ENCODE results near the gene CCT5. TPM values are rescaled to one million over a fixed set of nuclear protein-coding genes. Genes with fewer than 3 reads are reported as not detected.

The CCT5 gene
- polyA plus RNA-seq, 3 donors: 142 to 236 (median 229) TPM

GRCh38 chr5:10262121-10262774, 12.2 kb downstream of the CCT5 start:
- peaks cover 13% of the 10 kb centered on the region for H3K79me2 ChIP-seq (ENCODE audit: insufficient read depth, low read length)
- 83% methylated on average over 15 of the region's 18 CpGs for WGBS (ENCODE audit: insufficient coverage)
- intact Hi-C loops (cut with micrococcal nuclease): loop anchor here in 1 of 2 donors (10.0 kb wide), 1 partner anchor 373 kb away; no protein-coding TSS in a partner anchor
- no peak overlapping the region for H3K27ac ChIP-seq (ENCODE audit: low read depth in 1 of 2, low read length in 2 of 2)
- DNase-seq: no peak
- H3K9ac ChIP-seq (ENCODE audit: insufficient read depth, low read length, poor library complexity, severe bottlenecking): no peak overlapping the region
- no peak for TF ChIP-seq CTCF (IDR thresholded peaks at IDR 0.05)
- Mint-ChIP-seq H3K4me3 (no peak overlapping the region), H3K9me3 (no peaks in the 10 kb centered on the region), H3K27ac (peak overlapping the region in 5 of 7 donors; percentile 9 to 86 (median 40)), H3K27me3 (ENCODE audit: low read depth in 3 of 3) (peaks cover 0 to 3% (median 0%) of the 10 kb centered on the region in 3 donors), H3K36me3 (peaks cover 83 to 86% of the 10 kb centered on the region in 2 donors), H3K4me1 (peaks cover 30% of the 10 kb centered on the region)
- H3K4me2 ChIP-seq (replicated peaks; ENCODE audit: extremely low read depth, low read length, poor library complexity, severe bottlenecking): no peak overlapping the region
- H3K9me3 ChIP-seq (replicated peaks in 1 of 2; ENCODE audit: control insufficient read depth in 1 of 2, insufficient read depth in 1 of 2, low read length in 2 of 2): no peaks in the 10 kb centered on the region
- H3K4me1 ChIP-seq (ENCODE audit: control insufficient read depth in 1 of 2, insufficient read depth in 2 of 2, low read length in 2 of 2): peaks cover 23 to 32% of the 10 kb centered on the region in 2 donors
- H3K4me3 ChIP-seq (replicated peaks in 1 of 3; ENCODE audit: low read depth in 2 of 3, low read length in 3 of 3): no peak overlapping the region
- H2AFZ ChIP-seq (ENCODE audit: insufficient read depth, low read depth, low read length, poor library complexity, severe bottlenecking): no peak overlapping the region
- peaks cover 80 to 86% of the 10 kb centered on the region in 2 donors for H3K36me3 ChIP-seq (replicated peaks in 1 of 2; ENCODE audit: control insufficient read depth in 1 of 2, insufficient read depth in 2 of 2, low read length in 2 of 2)
- no peaks in the 10 kb centered on the region for H3K27me3 ChIP-seq (ENCODE audit: control insufficient read depth in 2 of 2, insufficient read depth in 2 of 2, low read length in 2 of 2)
- peaks cover 50% of the 10 kb centered on the region for H4K20me1 ChIP-seq (ENCODE audit: insufficient read depth, low read length)

- H3K4me3 ChIP-seq (replicated peaks in 1 of 3; ENCODE audit: low read depth in 2 of 3, low read length in 3 of 3): no peak overlapping the region
- peaks cover 38% of the 10 kb centered on the region for H3K4me1 Mint-ChIP-seq
- intact Hi-C loops (cut with micrococcal nuclease): loop anchor here in 1 of 2 donors (10.0 kb wide), 1 partner anchor 372 kb away; no protein-coding TSS in a partner anchor
- no peaks in the 10 kb centered on the region for H3K9me3 ChIP-seq (replicated peaks in 1 of 2; ENCODE audit: control insufficient read depth in 1 of 2, insufficient read depth in 1 of 2, low read length in 2 of 2)
- H3K4me1 ChIP-seq (ENCODE audit: control insufficient read depth in 1 of 2, insufficient read depth in 2 of 2, low read length in 2 of 2): peaks cover 30 to 39% of the 10 kb centered on the region in 2 donors
- H3K27ac ChIP-seq (ENCODE audit: low read depth in 1 of 2, low read length in 2 of 2): peak overlapping the region in 1 of 2 donors; percentile 6
- TF ChIP-seq CTCF (IDR thresholded peaks at IDR 0.05): no peak
- H3K36me3 ChIP-seq (replicated peaks in 1 of 2; ENCODE audit: control insufficient read depth in 1 of 2, insufficient read depth in 2 of 2, low read length in 2 of 2): peaks cover 72 to 78% of the 10 kb centered on the region in 2 donors
- H3K4me3 Mint-ChIP-seq: no peak overlapping the region
- H3K36me3 Mint-ChIP-seq: peaks cover 76 to 79% of the 10 kb centered on the region in 2 donors
- no peaks in the 10 kb centered on the region for H3K9me3 Mint-ChIP-seq
- H4K20me1 ChIP-seq (ENCODE audit: insufficient read depth, low read length): peaks cover 43% of the 10 kb centered on the region
- no peak for DNase-seq
- H3K79me2 ChIP-seq (ENCODE audit: insufficient read depth, low read length): peaks cover 8% of the 10 kb centered on the region
- WGBS (ENCODE audit: insufficient coverage): 95% methylated on average over 8 of the region's 11 CpGs
- peak overlapping the region in 3 of 7 donors; percentile 38 to 79 (median 69) for H3K27ac Mint-ChIP-seq
- H3K4me2 ChIP-seq (replicated peaks; ENCODE audit: extremely low read depth, low read length, poor library complexity, severe bottlenecking): no peak overlapping the region
- no peak overlapping the region for H2AFZ ChIP-seq (ENCODE audit: insufficient read depth, low read depth, low read length, poor library complexity, severe bottlenecking)
- peaks cover 0 to 3% (median 0%) of the 10 kb centered on the region in 3 donors for H3K27me3 Mint-ChIP-seq (ENCODE audit: low read depth in 3 of 3)
- H3K27me3 ChIP-seq (ENCODE audit: control insufficient read depth in 2 of 2, insufficient read depth in 2 of 2, low read length in 2 of 2): no peaks in the 10 kb centered on the region
- no peak overlapping the region for H3K9ac ChIP-seq (ENCODE audit: insufficient read depth, low read length, poor library complexity, severe bottlenecking)
These were observed 12.9 kb downstream of the CCT5 start for GRCh38 chr5:10262995-10263394.

All from CD14-positive monocyte (primary cell).